K562 (cell line): ENCODE measurements around the gene TRPC4AP. TPM values are rescaled to one million over a fixed set of nuclear protein-coding genes. Genes with fewer than 3 reads are reported as not detected.

Experiments used
- ATAC-seq: fragments of 200-7000 bp; cut with Tn5 transposase; 3 replicates; pipeline ENCODE4 v1.9.1; 2020; ENCODE audit warnings: moderate library complexity
- BruUV-seq: library from RNA; stranded (reverse); fragments of 400-500 nt; replicated peaks from 2 replicates; lab custom pipeline; 2021; lab: Mats Ljungman, UMichigan
- CTCF ChIA-PET: fragments of 300-600 bp; formaldehyde crosslinking; extraction: SDS; loops from one replicate; lab custom pipeline; 2021; ENCODE audit warnings: low intra/inter-chr PET ratio; lab: Yijun Ruan, JAX
- POLR2A ChIA-PET: fragments of 300-600, 350-650 bp; sonication (Branson Sonifier 250); formaldehyde crosslinking; extraction: SDS; loops from one replicate; lab custom pipeline; 2021; ENCODE audit warnings: antibody characterized with exemption, inconsistent platforms; lab: Yijun Ruan, JAX
- DNase-seq, 4 experiments: peaks; one replicate each; pipeline versions ENCODE4 v3.0.0 to v3.0.0-alpha.2; 2011 to 2018; ENCODE audit warnings: low spot score in 3 of 4, mixed read lengths in 3 of 4; ENCODE audit errors: extremely low read depth in 1 of 4
- FAIRE-seq: peaks from 2 replicates; lab custom pipeline; 2011; peaks lifted over from hg19 to GRCh38; lab: Jason Lieb, UNC
- H2AFZ ChIP-seq: 2 replicates; pipeline ENCODE4 v1.6.0; 2011; ENCODE audit warnings: low read depth, low read length, control low read depth, inconsistent platforms
- H3K27ac ChIP-seq: fragments of 200-600 bp; 3 replicates; pipeline ENCODE4 v1.8.0; 2011; ENCODE audit warnings: low read depth, mild to moderate bottlenecking, control low read depth, inconsistent platforms, low read length, moderate library complexity, mixed read lengths; ENCODE audit errors: extremely low read depth
- H3K27me3 ChIP-seq, 2 experiments: fragments of 300-600 bp in 1 of 2; 2 replicates in 1 of 2; 3 replicates in 1 of 2; pipeline versions ENCODE4 v1.6.0 to v1.8.0; 2011; ENCODE audit warnings: inconsistent platforms in 2 of 2, low read length in 2 of 2, mild to moderate bottlenecking in 1 of 2, mixed read lengths in 1 of 2, moderate library complexity in 1 of 2; ENCODE audit not compliant: control insufficient read depth in 2 of 2, insufficient read depth in 2 of 2
- H3K36me3 ChIP-seq: fragments of 300-600 bp; 3 replicates; pipeline ENCODE4 v1.8.0; 2011; ENCODE audit warnings: mild to moderate bottlenecking, low read length, inconsistent platforms; ENCODE audit not compliant: control insufficient read depth, insufficient read depth
- H3K4me1 ChIP-seq, 2 experiments: fragments of 200-600 bp in 1 of 2; replicated peaks in 1 of 2; 2 replicates in 1 of 2; 3 replicates in 1 of 2; pipeline versions ENCODE4 v1.5.1 to v1.8.0; 2011; ENCODE audit warnings: inconsistent platforms in 2 of 2, low read length in 2 of 2, mild to moderate bottlenecking in 1 of 2, mixed read lengths in 1 of 2, moderate library complexity in 1 of 2; ENCODE audit not compliant: control insufficient read depth in 2 of 2, insufficient read depth in 2 of 2
- H3K4me2 ChIP-seq: 2 replicates; pipeline ENCODE4 v1.6.1; 2011; ENCODE audit warnings: low read length, control low read depth, inconsistent platforms, mixed read lengths; ENCODE audit not compliant: insufficient read depth
- H3K4me3 ChIP-seq: fragments of 200-600 bp; sonication (generic), shearing (Covaris generic); 2 replicates; pipeline ENCODE4 v1.5.1; 2016; ENCODE audit warnings: control low read depth, inconsistent platforms
- H3K79me2 ChIP-seq: fragments of 200-600 bp; 3 replicates; pipeline ENCODE4 v1.8.0; 2011; ENCODE audit warnings: low read length, inconsistent platforms; ENCODE audit not compliant: control insufficient read depth, insufficient read depth
- H3K9ac ChIP-seq, 2 experiments: 2 replicates each; pipeline versions ENCODE4 v1.6.0 to v1.6.1; 2011; ENCODE audit warnings: low read depth in 2 of 2, low read length in 2 of 2, control low read depth in 1 of 2, inconsistent platforms in 1 of 2, mild to moderate bottlenecking in 1 of 2, mixed read lengths in 1 of 2; ENCODE audit not compliant: insufficient read depth in 1 of 2
- H3K9me1 ChIP-seq: one replicate; pipeline ENCODE4 v1.6.0; 2011; ENCODE audit warnings: inconsistent platforms, mild to moderate bottlenecking, low read length, moderate library complexity; ENCODE audit not compliant: control insufficient read depth, insufficient read depth
- H3K9me3 ChIP-seq: replicated peaks from 2 replicates; pipeline ENCODE4 v1.5.1; 2011; ENCODE audit warnings: low read depth, low read length, inconsistent platforms; ENCODE audit not compliant: control insufficient read depth, insufficient read depth
- H4K20me1 ChIP-seq: replicated peaks from 2 replicates; pipeline ENCODE4 v1.6.1; 2011; ENCODE audit warnings: low read length, inconsistent platforms, mixed read lengths; ENCODE audit not compliant: control insufficient read depth, insufficient read depth
- ARID4B ChIP-seq: sonication (generic); formaldehyde crosslinking; IDR thresholded peaks from 2 replicates; pipeline ENCODE4 v1.8.0; 2022; ENCODE audit warnings: mild to moderate bottlenecking, missing genetic modification reagents
- BCLAF1 ChIP-seq, 2 experiments: fragments of 450-650 bp in 1 of 2; IDR thresholded peaks; 2 replicates each; pipeline ENCODE4 v1.6.1; 2011 to 2017; ENCODE audit warnings: low read depth in 2 of 2, antibody characterized with exemption in 1 of 2, borderline replicate concordance in 1 of 2, low read length in 1 of 2, mild to moderate bottlenecking in 1 of 2, mixed read lengths in 1 of 2; ENCODE audit not compliant: control insufficient read depth in 1 of 2
- HMG20A ChIP-seq: fragments of 450-650 bp; formaldehyde crosslinking; conservative IDR thresholded peaks from 2 replicates; pipeline ENCODE4 v1.4.0; 2020; ENCODE audit warnings: mild to moderate bottlenecking, mixed read lengths
- L3MBTL2 ChIP-seq: fragments of 450-650 bp; IDR thresholded peaks from 2 replicates; pipeline ENCODE4 v1.6.1; 2016; ENCODE audit warnings: mild to moderate bottlenecking, moderate library complexity
- NUFIP1 ChIP-seq: fragments of 450-650 bp; IDR thresholded peaks from 2 replicates; pipeline ENCODE4 v1.6.1; 2018; ENCODE audit not compliant: partially characterized antibody
- RCOR1 ChIP-seq, 2 experiments: IDR thresholded peaks; 2 replicates each; pipeline ENCODE4 v1.6.1; 2012; ENCODE audit warnings: low read depth in 2 of 2, low read length in 2 of 2, borderline replicate concordance in 1 of 2, improper control_type of control experiment in 1 of 2
- TAF1 ChIP-seq: IDR thresholded peaks from 2 replicates; pipeline ENCODE4 v1.6.1; 2011; ENCODE audit warnings: mild to moderate bottlenecking, low read length, moderate library complexity; ENCODE audit not compliant: insufficient read depth, control insufficient read depth, severe bottlenecking; ENCODE audit errors: extremely low read depth
- ZNF143 ChIP-seq: sonication (generic); formaldehyde crosslinking; IDR thresholded peaks from 2 replicates; pipeline ENCODE4 v1.9.0; 2022; ENCODE audit warnings: mild to moderate bottlenecking, missing genetic modification reagents
- ZNF436 ChIP-seq: fragments of 250-450, 450-650 bp; sonication (Bioruptor Pico); formaldehyde crosslinking; IDR thresholded peaks from 2 replicates; pipeline ENCODE4 v1.7.0; 2020; ENCODE audit warnings: mild to moderate bottlenecking
- WGBS: fragments of 100-300 bp; shearing (Covaris generic); methylation state at CpG from one replicate; pipeline ENCODE4 v1.1.6; 2016; ENCODE audit warnings: low coverage, mixed read lengths; ENCODE audit not compliant: insufficient coverage; ENCODE audit errors: missing lambda C conversion rate; 5-methylcytosine and 5-hydroxymethylcytosine counted together
- in situ Hi-C: fragments of 300-500 bp; cut with MboI; formaldehyde crosslinking; loops from 4 replicates; pipeline ENCODE4 v1.15.0; 2018; ENCODE audit warnings: inconsistent platforms, mixed read lengths
- intact Hi-C: fragments of 100-400 bp; cut with micrococcal nuclease; formaldehyde crosslinking; loops from 2 replicates; pipeline ENCODE4 v1.14.2; 2022
- polyA plus RNA-seq, 8 experiments: library from polyadenylated mRNA; depleted of rRNA in 4 of 8; stranded (reverse) in 5 of 8; unstranded in 3 of 8; fragments of >200 nt; fragmentation: Nextera tagmentation in 2 of 8; fragmentation: Illumina TruSeq in 1 of 8; extraction: Ambion mirVana in 2 of 8; extraction: Trizol in 1 of 8; gene quantifications; 2 replicates each; pipeline versions ENCODE4 v1.2.1 to v1.2.3, GENCODE V29; 2011 to 2014; ENCODE audit warnings: inconsistent platforms in 1 of 8, missing spikeins in 1 of 8
- total RNA-seq, 7 experiments: library from RNA; depleted of rRNA in 6 of 7; stranded (reverse); fragments of >200 nt in 6 of 7; fragmentation: Illumina TruSeq in 2 of 7; extraction: Trizol in 2 of 7; gene quantifications; 2 replicates each; pipeline versions ENCODE4 v1.2.1 to v1.2.3, GENCODE V29; 2011 to 2021; ENCODE audit warnings: low replicate concordance in 1 of 7

The TRPC4AP gene
- total and polyA plus RNA-seq, 9 of the 15 experiments (the other 6 are each of a cell fraction or from before 2014, with no cell fraction given): 2.3 to 70.3 (median 33.3) TPM

- Histone ChIP-seq H3K27ac (no peak overlapping the region), H3K79me2 (peaks cover 25% of the 10 kb centered on the region), H3K36me3 (peaks cover 40% of the 10 kb centered on the region), H3K9me3 (no peaks in the 10 kb centered on the region), H4K20me1 (no peaks in the 10 kb centered on the region), H3K9me1 (no peaks in the 10 kb centered on the region), H3K4me3 (no peak overlapping the region), H3K9ac (no peak overlapping the region), H2AFZ (no peak overlapping the region), H3K4me1 (peaks cover 11 to 20% of the 10 kb centered on the region in 2 experiments; a peak in 4 of 5 replicates), H3K4me2 (no peak overlapping the region), H3K27me3 (no peaks in the 10 kb centered on the region)
- WGBS: 61% methylated on average over 7 of the region's 7 CpGs
- FAIRE-seq (no peak), DNase-seq (no peak), ATAC-seq (no peak)
- intact Hi-C loops (no loop called here), in situ Hi-C loops (no loop called here)
- TF ChIP-seq ARID4B (CRISPR knock-in tag): no peak
- no peak for TF ChIP-seq BCLAF1 (IDR thresholded peaks at IDR 0.05; ENCODE audit: borderline replicate concordance in 1 of 2, control insufficient read depth in 1 of 2, low read depth in 2 of 2, low read length in 1 of 2)
- no peak for TF ChIP-seq RCOR1 (IDR thresholded peaks at IDR 0.05; ENCODE audit: borderline replicate concordance in 1 of 2, low read depth in 2 of 2, low read length in 2 of 2)
- no peak for TF ChIP-seq L3MBTL2
- no peak for TF ChIP-seq ZNF436
- no peak for TF ChIP-seq ZNF143
- no peak for TF ChIP-seq NUFIP1
- no peak for TF ChIP-seq HMG20A (CRISPR knock-in tag)
- TF ChIP-seq TAF1: no peak
- ChIA-PET POLR2A (no interaction called here), CTCF (no interaction called here)
- no TSS peak for BruUV-seq
Measured at GRCh38 chr20:34953960-34954359, 138.6 kb downstream of the TRPC4AP start.
